Measurements from ENCODE around the gene SLC22A25.
"Not testable (repeated sequence)": the region's sequence is repeated elsewhere in the genome, so short reads cannot be mapped to it uniquely, and the experiment has no call there.

SLC22A25 gene

DNA sequence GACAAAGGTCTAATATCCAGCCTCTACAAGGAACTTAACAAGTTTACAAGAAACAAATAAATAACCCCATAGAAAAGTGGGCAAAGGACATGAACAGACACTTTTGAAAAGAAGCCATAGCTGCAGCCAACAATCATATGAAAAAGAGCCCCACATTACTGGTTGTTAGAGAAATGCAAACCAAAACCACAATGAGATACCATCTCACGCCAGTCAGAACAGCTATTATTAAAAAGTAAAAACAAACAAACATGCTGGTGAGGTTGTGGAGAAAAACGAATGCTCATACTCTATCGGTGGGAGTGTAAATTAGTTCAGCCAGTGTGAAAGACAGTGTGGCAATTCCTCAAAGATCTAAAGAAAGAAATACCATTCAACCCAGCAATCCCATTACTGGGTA, 5.6 kb upstream of the SLC22A25 start:
- Histone ChIP-seq H3K4me1 (ENCODE audit: control insufficient read depth, insufficient read depth, low read length) (no peaks in the 10 kb centered on the region), H3K9ac (ENCODE audit: low read length) (no peak overlapping the region), H3K4me3 (ENCODE audit: low read length) (no peak overlapping the region), H3K27me3 (replicated peaks; ENCODE audit: control insufficient read depth, insufficient read depth, low read length) (peaks cover 12% of the 10 kb centered on the region), H3K36me3 (ENCODE audit: control insufficient read depth, insufficient read depth, low read length, severe bottlenecking) (no peaks in the 10 kb centered on the region), H3K9me3 (ENCODE audit: control insufficient read depth, low read length) (no peaks in the 10 kb centered on the region)
- no peak for DNase-seq (ENCODE audit: low read depth)

DNA sequence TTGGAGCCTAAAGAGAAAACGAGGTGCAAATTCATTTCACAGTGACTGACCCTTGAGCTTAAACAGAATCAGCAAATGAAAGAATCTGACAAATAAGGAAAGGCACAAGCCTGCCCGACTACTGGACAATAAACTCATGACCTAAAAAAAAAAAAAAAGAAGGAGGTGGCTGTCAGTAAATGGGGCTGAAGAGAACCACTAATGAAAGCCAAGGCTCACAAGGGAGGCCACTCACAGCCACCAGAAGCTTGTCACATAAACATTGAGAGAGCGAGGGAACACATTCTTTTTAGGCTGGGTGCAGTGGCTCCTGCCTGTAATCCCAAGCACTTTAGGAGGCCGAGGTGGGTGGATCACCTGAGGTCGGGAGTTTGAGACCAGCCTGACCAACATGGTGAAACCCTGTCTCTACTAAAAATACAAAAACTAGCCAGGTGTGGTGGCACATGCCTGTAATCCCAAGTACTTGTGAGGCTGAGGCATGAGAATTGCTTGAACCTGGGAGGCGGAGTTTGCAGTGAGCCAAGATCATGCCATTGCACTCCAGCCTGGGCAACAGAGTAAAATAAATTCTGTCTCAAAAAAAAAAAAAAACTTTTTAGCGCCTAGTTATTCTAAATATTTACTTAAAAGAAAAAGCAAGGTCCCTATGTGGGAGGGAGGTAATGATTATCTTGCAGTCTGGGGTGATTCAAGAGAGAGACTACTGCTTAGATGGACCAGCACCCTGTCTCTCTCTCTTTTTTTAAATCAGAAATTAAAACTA, 4.0 kb upstream of the SLC22A25 start:
- H3K9ac ChIP-seq (ENCODE audit: low read length); H3K9me3 ChIP-seq (ENCODE audit: control insufficient read depth, low read length); H3K4me3 ChIP-seq (ENCODE audit: low read length); DNase-seq (ENCODE audit: low read depth); H3K4me1 ChIP-seq (ENCODE audit: control insufficient read depth, insufficient read depth, low read length); H3K36me3 ChIP-seq (ENCODE audit: control insufficient read depth, insufficient read depth, low read length, severe bottlenecking): not testable (repeated sequence)
- peaks cover 12% of the 10 kb centered on the region for H3K27me3 ChIP-seq (replicated peaks; ENCODE audit: control insufficient read depth, insufficient read depth, low read length)

DNA sequence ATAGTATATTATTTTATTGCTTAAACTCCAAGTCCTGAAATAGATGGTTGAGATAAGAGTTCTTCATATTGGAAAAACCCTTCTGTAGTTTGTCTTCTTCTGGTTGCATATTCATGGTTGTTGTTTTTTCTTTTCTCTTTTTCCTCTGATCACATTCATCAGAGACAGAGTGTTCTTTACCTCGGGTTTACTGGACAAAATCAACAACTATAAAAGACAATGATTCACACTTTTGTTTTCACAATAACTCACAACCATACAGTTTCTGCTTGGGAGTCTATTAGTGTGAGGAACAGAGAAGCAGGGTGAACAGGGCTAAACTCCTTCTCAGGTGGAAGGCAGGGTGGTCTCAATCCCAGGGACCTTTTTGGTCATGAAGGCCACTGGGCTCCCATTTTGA, 2.6 kb upstream of the SLC22A25 start:
- Histone ChIP-seq H3K27me3 (replicated peaks; ENCODE audit: control insufficient read depth, insufficient read depth, low read length) (peaks cover 12% of the 10 kb centered on the region), H3K9ac (ENCODE audit: low read length) (no peak overlapping the region), H3K4me3 (ENCODE audit: low read length) (no peak overlapping the region), H3K36me3 (ENCODE audit: control insufficient read depth, insufficient read depth, low read length, severe bottlenecking) (no peaks in the 10 kb centered on the region), H3K4me1 (ENCODE audit: control insufficient read depth, insufficient read depth, low read length) (peaks cover 9% of the 10 kb centered on the region), H3K9me3 (ENCODE audit: control insufficient read depth, low read length) (no peaks in the 10 kb centered on the region)
- no peak for DNase-seq (ENCODE audit: low read depth)

GRCh38 chr11:63244862-63245261, 1.5 kb upstream of the SLC22A25 start:
- Histone ChIP-seq H3K36me3 (ENCODE audit: control insufficient read depth, insufficient read depth, low read length, severe bottlenecking) (no peaks in the 10 kb centered on the region), H3K27me3 (replicated peaks; ENCODE audit: control insufficient read depth, insufficient read depth, low read length) (peaks cover 12% of the 10 kb centered on the region), H3K9me3 (ENCODE audit: control insufficient read depth, low read length) (no peaks in the 10 kb centered on the region), H3K9ac (ENCODE audit: low read length) (no peak overlapping the region), H3K4me1 (ENCODE audit: control insufficient read depth, insufficient read depth, low read length) (peaks cover 19% of the 10 kb centered on the region), H3K4me3 (ENCODE audit: low read length) (no peak overlapping the region)
- no peak for DNase-seq (ENCODE audit: low read depth)

DNA sequence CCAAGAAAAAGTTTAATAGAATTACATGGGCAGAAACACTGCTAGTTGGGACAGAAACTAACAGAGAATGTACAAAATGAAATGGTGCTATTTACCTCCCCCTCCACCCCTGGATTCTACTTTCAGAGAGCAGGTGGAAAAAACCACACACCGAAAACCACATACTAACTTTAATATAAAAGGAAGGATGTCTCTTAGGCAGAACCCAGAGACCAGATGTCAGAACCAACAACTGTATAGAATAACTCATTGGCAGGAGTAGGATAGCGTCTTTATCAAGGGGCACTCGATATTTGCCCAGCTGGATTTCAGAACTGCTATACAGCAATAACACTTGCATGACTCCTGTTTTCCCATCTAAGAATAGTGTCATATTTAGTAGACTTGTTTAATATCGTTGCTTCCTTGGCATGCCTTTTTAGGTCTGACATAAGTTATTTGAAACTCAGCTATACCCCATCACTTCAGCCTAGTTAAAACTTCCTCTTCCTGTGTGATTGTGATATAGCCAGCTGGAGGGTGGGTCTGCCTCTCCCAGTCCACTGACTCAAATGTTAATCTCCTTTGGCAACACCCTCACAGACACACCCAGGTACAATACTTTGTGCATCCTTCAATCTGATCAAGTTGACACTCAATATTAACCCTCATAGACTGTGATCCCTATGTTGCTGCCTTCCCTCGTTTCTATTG, 1.2 kb downstream of the SLC22A25 start:
- Histone ChIP-seq H3K27me3 (replicated peaks; ENCODE audit: control insufficient read depth, insufficient read depth, low read length) (peaks cover 12% of the 10 kb centered on the region), H3K36me3 (ENCODE audit: control insufficient read depth, insufficient read depth, low read length, severe bottlenecking) (no peaks in the 10 kb centered on the region), H3K4me3 (ENCODE audit: low read length) (no peak overlapping the region), H3K9ac (ENCODE audit: low read length) (no peak overlapping the region), H3K4me1 (ENCODE audit: control insufficient read depth, insufficient read depth, low read length) (peaks cover 22% of the 10 kb centered on the region), H3K9me3 (ENCODE audit: control insufficient read depth, low read length) (no peaks in the 10 kb centered on the region)
- no peak for DNase-seq (ENCODE audit: low read depth)

DNA sequence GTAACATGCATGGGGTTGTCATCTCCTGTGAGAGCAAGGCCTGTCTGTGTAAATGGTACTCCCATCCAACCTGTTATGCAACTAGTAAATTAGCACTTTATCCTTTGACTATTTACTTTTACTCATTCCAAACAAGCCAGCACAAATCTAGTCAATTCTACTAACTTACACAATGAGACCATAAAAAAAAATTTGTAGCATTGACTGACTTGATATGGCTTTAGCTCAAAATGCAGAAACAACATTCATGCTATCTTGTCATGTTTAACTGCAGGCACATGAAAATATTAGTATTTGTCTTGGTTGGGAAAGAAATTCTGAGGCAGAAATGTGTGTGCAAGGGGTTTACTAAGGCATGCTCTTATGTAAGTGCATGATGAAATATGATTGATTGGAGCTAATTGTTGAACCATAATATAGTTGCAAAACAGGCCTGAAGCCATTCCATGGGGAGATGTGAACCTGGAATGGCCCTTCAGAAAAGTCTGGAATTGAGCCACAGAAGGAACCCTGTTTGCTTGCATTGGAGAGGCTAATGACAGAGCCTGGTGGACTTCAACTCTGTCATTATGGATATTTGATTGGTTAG, 2.5 kb downstream of the SLC22A25 start:
- no peak overlapping the region for H3K9ac ChIP-seq (ENCODE audit: low read length)
- H3K27me3 ChIP-seq (replicated peaks; ENCODE audit: control insufficient read depth, insufficient read depth, low read length): peaks cover 3% of the 10 kb centered on the region
- no peaks in the 10 kb centered on the region for H3K9me3 ChIP-seq (ENCODE audit: control insufficient read depth, low read length)
- H3K4me3 ChIP-seq (ENCODE audit: low read length): no peak overlapping the region
- no peaks in the 10 kb centered on the region for H3K36me3 ChIP-seq (ENCODE audit: control insufficient read depth, insufficient read depth, low read length, severe bottlenecking)
- peaks cover 22% of the 10 kb centered on the region for H3K4me1 ChIP-seq (ENCODE audit: control insufficient read depth, insufficient read depth, low read length)
- no peak for DNase-seq (ENCODE audit: low read depth)

DNA sequence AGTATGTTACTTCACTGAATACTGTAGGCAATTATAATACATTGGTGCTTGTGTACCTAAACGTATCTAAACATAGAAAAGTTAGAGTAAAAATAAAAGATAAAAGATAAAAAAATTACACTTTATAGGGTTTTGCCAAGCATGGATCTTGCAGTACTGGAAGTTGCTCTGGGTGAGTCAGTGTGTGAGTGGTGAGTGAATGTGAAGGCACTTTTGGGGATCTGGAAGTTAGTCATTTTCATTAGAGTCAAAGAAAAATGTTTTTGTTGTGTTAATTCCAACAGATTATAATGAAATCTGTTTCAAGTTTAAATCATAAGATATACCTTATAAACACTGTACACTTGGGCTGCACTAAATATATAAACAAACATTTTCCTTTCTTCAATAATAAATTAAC, 3.3 kb downstream of the SLC22A25 start:
- H3K9me3 ChIP-seq (ENCODE audit: control insufficient read depth, low read length): no peaks in the 10 kb centered on the region
- H3K4me3 ChIP-seq (ENCODE audit: low read length): no peak overlapping the region
- no peak overlapping the region for H3K9ac ChIP-seq (ENCODE audit: low read length)
- peaks cover 22% of the 10 kb centered on the region for H3K4me1 ChIP-seq (ENCODE audit: control insufficient read depth, insufficient read depth, low read length)
- no peak for DNase-seq (ENCODE audit: low read depth)
- H3K36me3 ChIP-seq (ENCODE audit: control insufficient read depth, insufficient read depth, low read length, severe bottlenecking): no peaks in the 10 kb centered on the region
- peaks cover 3% of the 10 kb centered on the region for H3K27me3 ChIP-seq (replicated peaks; ENCODE audit: control insufficient read depth, insufficient read depth, low read length)

- DNase-seq (ENCODE audit: low read depth): no peak
- no peaks in the 10 kb centered on the region for H3K9me3 ChIP-seq (ENCODE audit: control insufficient read depth, low read length)
- H3K36me3 ChIP-seq (ENCODE audit: control insufficient read depth, insufficient read depth, low read length, severe bottlenecking): no peaks in the 10 kb centered on the region
- no peaks in the 10 kb centered on the region for H3K27me3 ChIP-seq (replicated peaks; ENCODE audit: control insufficient read depth, insufficient read depth, low read length)
- H3K4me3 ChIP-seq (ENCODE audit: low read length): no peak overlapping the region
- H3K9ac ChIP-seq (ENCODE audit: low read length): no peak overlapping the region
- H3K4me1 ChIP-seq (ENCODE audit: control insufficient read depth, insufficient read depth, low read length): peaks cover 22% of the 10 kb centered on the region
Observed at GRCh38 chr11:63239254-63239653, 4.1 kb downstream of the SLC22A25 start.

GRCh38 chr11:63237413-63237812, 6.0 kb downstream of the SLC22A25 start:
- Histone ChIP-seq H3K27me3 (replicated peaks; ENCODE audit: control insufficient read depth, insufficient read depth, low read length) (no peaks in the 10 kb centered on the region), H3K36me3 (ENCODE audit: control insufficient read depth, insufficient read depth, low read length, severe bottlenecking) (no peaks in the 10 kb centered on the region), H3K4me1 (ENCODE audit: control insufficient read depth, insufficient read depth, low read length) (peaks cover 19% of the 10 kb centered on the region), H3K9ac (ENCODE audit: low read length) (no peak overlapping the region), H3K4me3 (ENCODE audit: low read length) (no peak overlapping the region), H3K9me3 (ENCODE audit: control insufficient read depth, low read length) (no peaks in the 10 kb centered on the region)
- no peak for DNase-seq (ENCODE audit: low read depth)

GRCh38 chr11:63235471-63236461, 7.6 kb downstream of the SLC22A25 start:
- not testable (repeated sequence) for H3K4me3 ChIP-seq (ENCODE audit: low read length); H3K27me3 ChIP-seq (replicated peaks; ENCODE audit: control insufficient read depth, insufficient read depth, low read length); H3K9me3 ChIP-seq (ENCODE audit: control insufficient read depth, low read length); H3K36me3 ChIP-seq (ENCODE audit: control insufficient read depth, insufficient read depth, low read length, severe bottlenecking); DNase-seq (ENCODE audit: low read depth); H3K9ac ChIP-seq (ENCODE audit: low read length)
- peaks cover 11% of the 10 kb centered on the region for H3K4me1 ChIP-seq (ENCODE audit: control insufficient read depth, insufficient read depth, low read length)

DNA sequence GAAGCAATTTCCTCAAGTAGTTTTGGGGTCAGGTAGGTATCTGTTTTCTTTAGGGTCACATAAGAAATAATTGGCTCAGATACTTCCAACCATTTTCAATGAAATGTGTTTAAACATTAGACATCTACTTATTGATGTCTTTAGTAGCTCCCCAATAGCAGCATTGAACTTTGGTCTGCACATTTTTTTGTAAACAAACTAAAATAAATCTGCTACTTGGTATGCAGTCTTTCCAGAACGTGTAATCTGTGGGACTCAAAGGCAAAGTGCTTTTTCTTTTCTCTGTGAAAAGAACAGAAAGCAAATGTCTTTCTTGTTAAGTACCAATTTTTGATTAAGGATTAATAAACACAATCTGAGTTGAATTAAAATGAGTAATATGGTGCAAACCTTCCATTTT, 13.6 kb downstream of the SLC22A25 start:
- no peak for DNase-seq (ENCODE audit: low read depth)

More for the DNA sequence above, 13.6 kb downstream of the SLC22A25 start:
- Histone ChIP-seq H3K4me1 (ENCODE audit: control insufficient read depth, insufficient read depth, low read length) (no peaks in the 10 kb centered on the region), H3K27me3 (replicated peaks; ENCODE audit: control insufficient read depth, insufficient read depth, low read length) (peaks cover 3% of the 10 kb centered on the region), H3K4me3 (ENCODE audit: low read length) (no peak overlapping the region), H3K36me3 (ENCODE audit: control insufficient read depth, insufficient read depth, low read length, severe bottlenecking) (no peaks in the 10 kb centered on the region), H3K9me3 (ENCODE audit: control insufficient read depth, low read length) (no peaks in the 10 kb centered on the region), H3K9ac (ENCODE audit: low read length) (no peak overlapping the region)

All from adipocyte (in vitro differentiated cells).